H9 (cell line): ENCODE results near the gene PPIL6. TPM values are rescaled to one million over a fixed set of nuclear protein-coding genes. Genes with fewer than 3 reads are reported as not detected.

Experiments used
- DNase-seq: peaks from one replicate; pipeline ENCODE4 v3.0.0-alpha.2; 2017
- H2AFZ ChIP-seq: one replicate; pipeline ENCODE4 v1.6.1; 2013; ENCODE audit warnings: mild to moderate bottlenecking, low read length, control low read depth, moderate library complexity
- H2AK5ac ChIP-seq: 2 replicates; pipeline ENCODE4 v1.6.1; 2013; ENCODE audit warnings: low read length, control low read depth, mixed read lengths; ENCODE audit not compliant: insufficient read length
- H2BK120ac ChIP-seq: one replicate; pipeline ENCODE4 v1.6.1; 2013; ENCODE audit warnings: low read depth, mild to moderate bottlenecking, low read length, control low read depth, inconsistent platforms; ENCODE audit not compliant: poor library complexity, severe bottlenecking
- H2BK12ac ChIP-seq: 2 replicates; pipeline ENCODE4 v1.6.1; 2013; ENCODE audit warnings: low read length, control low read depth, mixed read lengths, low read depth; ENCODE audit not compliant: insufficient read length
- H2BK15ac ChIP-seq: 2 replicates; pipeline ENCODE4 v1.6.1; 2013; ENCODE audit warnings: low read depth, low read length, control low read depth
- H2BK20ac ChIP-seq: one replicate; pipeline ENCODE4 v1.6.1; 2013; ENCODE audit warnings: low read depth, mild to moderate bottlenecking, low read length, control low read depth, inconsistent platforms; ENCODE audit not compliant: poor library complexity, severe bottlenecking
- H2BK5ac ChIP-seq: 2 replicates; pipeline ENCODE4 v1.6.1; 2013; ENCODE audit warnings: low read length, control low read depth, mixed read lengths; ENCODE audit not compliant: insufficient read length
- H3K14ac ChIP-seq: 2 replicates; pipeline ENCODE4 v1.6.1; 2013; ENCODE audit warnings: low read length, control low read depth; ENCODE audit not compliant: insufficient read depth
- H3K18ac ChIP-seq: 2 replicates; pipeline ENCODE4 v1.6.1; 2013; ENCODE audit warnings: low read depth, mild to moderate bottlenecking, mixed read lengths, low read length, control low read depth; ENCODE audit not compliant: insufficient read length
- H3K23ac ChIP-seq: 2 replicates; pipeline ENCODE4 v1.6.1; 2013; ENCODE audit warnings: low read length, control low read depth, mixed read lengths, low read depth; ENCODE audit not compliant: insufficient read length
- H3K23me2 ChIP-seq: 2 replicates; pipeline ENCODE4 v1.6.1; 2013; ENCODE audit warnings: low read depth, mild to moderate bottlenecking, mixed read lengths, low read length, control low read depth; ENCODE audit not compliant: insufficient read length, poor library complexity, severe bottlenecking
- H3K27ac ChIP-seq: 2 replicates; pipeline ENCODE4 v1.5.1; 2013; ENCODE audit warnings: low read length, control low read depth, mixed read lengths, low read depth; ENCODE audit not compliant: insufficient read length
- H3K27me3 ChIP-seq: 2 replicates; pipeline ENCODE4 v1.6.1; 2013; ENCODE audit warnings: low read length, control low read depth, inconsistent platforms; ENCODE audit not compliant: insufficient read depth
- H3K4ac ChIP-seq: 2 replicates; pipeline ENCODE4 v1.6.1; 2013; ENCODE audit warnings: low read depth, mild to moderate bottlenecking, control low read depth, inconsistent platforms, low read length, moderate library complexity
- H3K4me1 ChIP-seq: 2 replicates; pipeline ENCODE4 v1.6.1; 2013; ENCODE audit warnings: low read length, control low read depth, inconsistent platforms; ENCODE audit not compliant: insufficient read depth
- H3K4me2 ChIP-seq: 2 replicates; pipeline ENCODE4 v1.6.1; 2013; ENCODE audit warnings: low read length, control low read depth, mixed read lengths; ENCODE audit not compliant: insufficient read length, insufficient read depth
- H3K56ac ChIP-seq: 2 replicates; pipeline ENCODE4 v1.6.1; 2013; ENCODE audit warnings: low read depth, mild to moderate bottlenecking, mixed read lengths, low read length, control low read depth; ENCODE audit not compliant: insufficient read length
- H3K79me1 ChIP-seq: 2 replicates; pipeline ENCODE4 v1.6.1; 2013; ENCODE audit warnings: low read depth, mild to moderate bottlenecking, moderate library complexity, low read length, control low read depth, inconsistent platforms; ENCODE audit not compliant: insufficient read depth, poor library complexity, severe bottlenecking
- H3K79me2 ChIP-seq: 2 replicates; pipeline ENCODE4 v1.6.1; 2013; ENCODE audit warnings: low read length, control low read depth, inconsistent platforms; ENCODE audit not compliant: insufficient read depth
- H3K9ac ChIP-seq: 2 replicates; pipeline ENCODE4 v1.6.1; 2013; ENCODE audit warnings: low read length, control low read depth, mixed read lengths; ENCODE audit not compliant: insufficient read length; ENCODE audit errors: extremely low read depth
- H3K9me3 ChIP-seq: one replicate; pipeline ENCODE4 v1.6.1; 2013; ENCODE audit warnings: low read depth, low read length, inconsistent platforms; ENCODE audit not compliant: control insufficient read depth
- H3T11ph ChIP-seq: one replicate; pipeline ENCODE4 v1.6.1; 2013; ENCODE audit warnings: mild to moderate bottlenecking, low read length, control low read depth, inconsistent platforms
- H4K20me1 ChIP-seq: one replicate; pipeline ENCODE4 v1.6.1; 2013; ENCODE audit not compliant: control insufficient read depth, insufficient read length, insufficient read depth
- H4K5ac ChIP-seq: 2 replicates; pipeline ENCODE4 v1.6.1; 2013; ENCODE audit warnings: low read depth, mild to moderate bottlenecking, mixed read lengths, low read length, control low read depth; ENCODE audit not compliant: insufficient read length
- H4K8ac ChIP-seq: replicated peaks from 2 replicates; pipeline ENCODE4 v1.6.1; 2013; ENCODE audit warnings: low read length, control low read depth, mixed read lengths, low read depth; ENCODE audit not compliant: insufficient read length
- H4K91ac ChIP-seq: 2 replicates; pipeline ENCODE4 v1.6.1; 2013; ENCODE audit warnings: low read depth, mild to moderate bottlenecking, moderate library complexity, mixed read lengths, low read length, control low read depth; ENCODE audit not compliant: insufficient read length
- H3K27ac Mint-ChIP-seq, 3 experiments: 2 replicates in 2 of 3; 3 replicates in 1 of 3; pipeline ENCODE4 v1.8.0; 2020 to 2021; ENCODE audit warnings: mixed read lengths in 3 of 3, mild to moderate bottlenecking in 1 of 3, moderate library complexity in 1 of 3
- H3K27me3 Mint-ChIP-seq: 2 replicates; pipeline ENCODE4 v1.8.0; 2021; ENCODE audit warnings: low read depth, mild to moderate bottlenecking, moderate library complexity, mixed read lengths
- H3K36me3 Mint-ChIP-seq, 3 experiments: 2 replicates in 2 of 3; 3 replicates in 1 of 3; pipeline ENCODE4 v1.8.0; 2020 to 2021; ENCODE audit warnings: low read depth in 3 of 3, mixed read lengths in 3 of 3; ENCODE audit not compliant: insufficient read depth in 1 of 3
- H3K4me1 Mint-ChIP-seq, 2 experiments: 2 replicates each; pipeline ENCODE4 v1.8.0; 2020; ENCODE audit warnings: mixed read lengths in 2 of 2
- H3K4me3 Mint-ChIP-seq, 2 experiments: 2 replicates in 1 of 2; 3 replicates in 1 of 2; pipeline ENCODE4 v1.8.0; 2020 to 2021; ENCODE audit warnings: mild to moderate bottlenecking in 2 of 2, mixed read lengths in 2 of 2, moderate library complexity in 1 of 2
- H3K9me3 Mint-ChIP-seq, 2 experiments: 2 replicates in 1 of 2; 3 replicates in 1 of 2; pipeline ENCODE4 v1.8.0; 2020; ENCODE audit warnings: mild to moderate bottlenecking in 2 of 2, mixed read lengths in 2 of 2, moderate library complexity in 1 of 2
- WGBS: extraction: QIAGEN DNeasy Blood & Tissue Kit; methylation state at CpG from one replicate; pipeline ENCODE4 v1.1.7; 2013; ENCODE audit warnings: missing lambda C conversion rate, low lambda C conversion rate, mixed read lengths; ENCODE audit not compliant: insufficient read length; ENCODE audit errors: extremely low coverage; 5-methylcytosine and 5-hydroxymethylcytosine counted together
- total RNA-seq: library from RNA; stranded (reverse); gene quantifications from 2 replicates; pipeline ENCODE4 v1.2.1, GENCODE V29; 2021
- TF ChIP-seq, protein P1 (sequence below): fragments of 200-600 bp; sonication (generic); conservative IDR thresholded peaks from 3 replicates; pipeline ENCODE4 v1.8.0; 2021; ENCODE audit warnings: antibody characterized with exemption, mild to moderate bottlenecking

The PPIL6 gene
- total RNA-seq, 1 experiment from 2014 or later, result 1.0 TPM

DNA sequence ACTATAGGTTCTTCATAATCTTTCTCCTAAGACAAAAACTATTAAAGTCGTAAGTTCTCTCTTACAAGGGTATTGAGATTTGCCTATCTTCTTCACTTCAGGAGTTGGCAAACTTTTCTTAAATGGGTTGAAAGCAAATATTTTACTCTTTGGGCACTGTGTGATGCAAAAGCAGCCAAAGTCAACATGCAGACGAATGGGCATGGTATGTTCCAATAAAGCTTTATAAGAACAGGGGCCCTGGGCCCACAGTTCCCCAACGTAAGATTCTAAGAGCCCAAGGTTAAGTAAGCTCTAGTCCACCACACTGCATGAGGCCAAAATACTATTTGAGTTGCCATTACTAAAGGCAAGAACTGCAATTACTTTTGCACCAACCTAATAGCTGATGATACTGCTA, 69.6 kb downstream of the PPIL6 start:
- H3K23me2 ChIP-seq, result no peaks in the 10 kb centered on the region
- DNase-seq, result no peak
- WGBS, result no CpG with 5 or more reads among the region's 3 CpGs
- H3K18ac ChIP-seq, result no peak overlapping the region
- H4K5ac ChIP-seq, result no peak overlapping the region
- H3K14ac ChIP-seq, result no peak overlapping the region
- no peaks in the 10 kb centered on the region for H4K20me1 ChIP-seq
- Mint-ChIP-seq H3K9me3 (no peaks in the 10 kb centered on the region), H3K36me3 (peaks cover 44 to 81% (median 71%) of the 10 kb centered on the region in 3 experiments), H3K4me3 (no peak overlapping the region), H3K4me1 (no peaks in the 10 kb centered on the region), H3K27ac (no peak overlapping the region; a peak in 1 of 7 replicates), H3K27me3 (no peaks in the 10 kb centered on the region)
- H3K27ac ChIP-seq, result no peak overlapping the region
- TF ChIP-seq, protein P1, sequence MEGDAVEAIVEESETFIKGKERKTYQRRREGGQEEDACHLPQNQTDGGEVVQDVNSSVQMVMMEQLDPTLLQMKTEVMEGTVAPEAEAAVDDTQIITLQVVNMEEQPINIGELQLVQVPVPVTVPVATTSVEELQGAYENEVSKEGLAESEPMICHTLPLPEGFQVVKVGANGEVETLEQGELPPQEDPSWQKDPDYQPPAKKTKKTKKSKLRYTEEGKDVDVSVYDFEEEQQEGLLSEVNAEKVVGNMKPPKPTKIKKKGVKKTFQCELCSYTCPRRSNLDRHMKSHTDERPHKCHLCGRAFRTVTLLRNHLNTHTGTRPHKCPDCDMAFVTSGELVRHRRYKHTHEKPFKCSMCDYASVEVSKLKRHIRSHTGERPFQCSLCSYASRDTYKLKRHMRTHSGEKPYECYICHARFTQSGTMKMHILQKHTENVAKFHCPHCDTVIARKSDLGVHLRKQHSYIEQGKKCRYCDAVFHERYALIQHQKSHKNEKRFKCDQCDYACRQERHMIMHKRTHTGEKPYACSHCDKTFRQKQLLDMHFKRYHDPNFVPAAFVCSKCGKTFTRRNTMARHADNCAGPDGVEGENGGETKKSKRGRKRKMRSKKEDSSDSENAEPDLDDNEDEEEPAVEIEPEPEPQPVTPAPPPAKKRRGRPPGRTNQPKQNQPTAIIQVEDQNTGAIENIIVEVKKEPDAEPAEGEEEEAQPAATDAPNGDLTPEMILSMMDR, result no peak
- H2AFZ ChIP-seq, result no peak overlapping the region
- H3K4ac ChIP-seq, result no peak overlapping the region
- no peak overlapping the region for H2BK20ac ChIP-seq
- no peak overlapping the region for H3K4me2 ChIP-seq
- no peaks in the 10 kb centered on the region for H3K79me1 ChIP-seq
- H2BK120ac ChIP-seq, result no peak overlapping the region
- H2BK15ac ChIP-seq, result no peak overlapping the region
- no peaks in the 10 kb centered on the region for H3K4me1 ChIP-seq
- no peak overlapping the region for H2BK12ac ChIP-seq
- H3T11ph ChIP-seq, result no peak overlapping the region
- H3K56ac ChIP-seq, result no peak overlapping the region
- peaks cover 2% of the 10 kb centered on the region; the same call in 1 of the 2 replicates for H3K79me2 ChIP-seq
- H2BK5ac ChIP-seq, result no peak overlapping the region
- H3K27me3 ChIP-seq, result no peaks in the 10 kb centered on the region
- no peak overlapping the region for H4K8ac ChIP-seq
- no peak overlapping the region for H2AK5ac ChIP-seq
- no peak overlapping the region for H3K23ac ChIP-seq
- H3K9me3 ChIP-seq, result no peaks in the 10 kb centered on the region
- H3K9ac ChIP-seq, result no peak overlapping the region
- no peak overlapping the region for H4K91ac ChIP-seq
